ENCODE measurements around the gene ATP9B. TPM values are rescaled to one million over a fixed set of nuclear protein-coding genes. Genes with fewer than 3 reads are reported as not detected.
"Not testable (repeated sequence)": the region's sequence is repeated elsewhere in the genome, so short reads cannot be mapped to it uniquely, and the experiment has no call there.

ATP9B gene
- total RNA-seq, 1 donor from 2014 or later: 27.3 TPM

- no peak overlapping the region for H3K4me3 Mint-ChIP-seq (ENCODE audit: unreplicated experiment)
- H3K36me3 Mint-ChIP-seq (ENCODE audit: unreplicated experiment): peaks cover 12% of the 10 kb centered on the region
- no peak overlapping the region for H3K27ac Mint-ChIP-seq (ENCODE audit: unreplicated experiment)
- no peak for DNase-seq (ENCODE audit: extremely low spot score, unreplicated experiment)
- no peaks in the 10 kb centered on the region for H3K4me1 Mint-ChIP-seq (ENCODE audit: unreplicated experiment)
- H3K27me3 Mint-ChIP-seq (ENCODE audit: unreplicated experiment): no peaks in the 10 kb centered on the region
- TF ChIP-seq CTCF (IDR thresholded peaks at IDR 0.05): no peak
- no peaks in the 10 kb centered on the region for H3K9me3 Mint-ChIP-seq (ENCODE audit: unreplicated experiment)
Observed at GRCh38 chr18:79327199-79327721, 258.1 kb downstream of the ATP9B start.

- H3K27me3 Mint-ChIP-seq (ENCODE audit: unreplicated experiment); H3K9me3 Mint-ChIP-seq (ENCODE audit: unreplicated experiment); DNase-seq (ENCODE audit: extremely low spot score, unreplicated experiment); H3K4me1 Mint-ChIP-seq (ENCODE audit: unreplicated experiment); H3K27ac Mint-ChIP-seq (ENCODE audit: unreplicated experiment); H3K4me3 Mint-ChIP-seq (ENCODE audit: unreplicated experiment): not testable (repeated sequence)
- peaks cover 12% of the 10 kb centered on the region for H3K36me3 Mint-ChIP-seq (ENCODE audit: unreplicated experiment)
Observed at GRCh38 chr18:79327915-79328314, 258.7 kb downstream of the ATP9B start.

GRCh38 chr18:79328887-79329286, 259.7 kb downstream of the ATP9B start:
- H3K9me3 Mint-ChIP-seq (ENCODE audit: unreplicated experiment): no peaks in the 10 kb centered on the region
- H3K27me3 Mint-ChIP-seq (ENCODE audit: unreplicated experiment): no peaks in the 10 kb centered on the region
- TF ChIP-seq CTCF (IDR thresholded peaks at IDR 0.05): no peak
- no peak for DNase-seq (ENCODE audit: extremely low spot score, unreplicated experiment)
- no peaks in the 10 kb centered on the region for H3K4me1 Mint-ChIP-seq (ENCODE audit: unreplicated experiment)
- no peak overlapping the region for H3K27ac Mint-ChIP-seq (ENCODE audit: unreplicated experiment)
- H3K4me3 Mint-ChIP-seq (ENCODE audit: unreplicated experiment): no peak overlapping the region
- H3K36me3 Mint-ChIP-seq (ENCODE audit: unreplicated experiment): peaks cover 11% of the 10 kb centered on the region

- no peak for TF ChIP-seq CTCF (IDR thresholded peaks at IDR 0.05)
- DNase-seq (ENCODE audit: extremely low spot score, unreplicated experiment): peak; percentile 19
- no peaks in the 10 kb centered on the region for H3K4me1 Mint-ChIP-seq (ENCODE audit: unreplicated experiment)
- H3K27me3 Mint-ChIP-seq (ENCODE audit: unreplicated experiment): no peaks in the 10 kb centered on the region
- H3K27ac Mint-ChIP-seq (ENCODE audit: unreplicated experiment): no peak overlapping the region
- H3K9me3 Mint-ChIP-seq (ENCODE audit: unreplicated experiment): no peaks in the 10 kb centered on the region
- H3K36me3 Mint-ChIP-seq (ENCODE audit: unreplicated experiment): peaks cover 8% of the 10 kb centered on the region
- H3K4me3 Mint-ChIP-seq (ENCODE audit: unreplicated experiment): no peak overlapping the region
Observed at GRCh38 chr18:79329786-79330185, 260.6 kb downstream of the ATP9B start.

GRCh38 chr18:79332646-79333045, 263.5 kb downstream of the ATP9B start:
- no peaks in the 10 kb centered on the region for H3K9me3 Mint-ChIP-seq (ENCODE audit: unreplicated experiment)
- H3K4me1 Mint-ChIP-seq (ENCODE audit: unreplicated experiment): no peaks in the 10 kb centered on the region
- H3K4me3 Mint-ChIP-seq (ENCODE audit: unreplicated experiment): no peak overlapping the region

More at GRCh38 chr18:79332646-79333045, 263.5 kb downstream of the ATP9B start:
- Mint-ChIP-seq H3K36me3 (ENCODE audit: unreplicated experiment) (peaks cover 10% of the 10 kb centered on the region), H3K27ac (ENCODE audit: unreplicated experiment) (no peak overlapping the region), H3K27me3 (ENCODE audit: unreplicated experiment) (no peaks in the 10 kb centered on the region)
- DNase-seq (ENCODE audit: extremely low spot score, unreplicated experiment): no peak
- TF ChIP-seq CTCF (IDR thresholded peaks at IDR 0.05): no peak
